ENCODE results near the gene CHKB.

DNA sequence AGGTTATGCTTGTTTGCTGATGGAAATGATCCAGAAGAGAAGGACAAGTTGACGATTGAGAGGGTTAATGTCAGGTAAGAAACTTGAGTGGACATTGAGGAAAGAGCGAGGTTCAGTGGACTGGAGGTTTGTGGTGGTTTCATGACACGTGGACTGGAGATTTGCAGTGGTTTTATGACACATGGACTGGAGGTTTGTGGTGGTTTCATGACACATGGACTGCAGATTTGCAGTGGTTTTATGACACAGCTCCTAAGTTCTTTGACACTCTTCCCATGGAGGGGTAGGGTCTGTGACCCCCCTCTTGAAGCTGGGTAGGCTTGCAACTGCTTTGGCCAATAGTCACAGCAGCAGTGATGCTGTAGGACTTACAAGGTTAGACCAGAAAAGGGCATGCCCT, 12.5 kb upstream of the CHKB start:
- TF ChIP-seq, protein P1, sequence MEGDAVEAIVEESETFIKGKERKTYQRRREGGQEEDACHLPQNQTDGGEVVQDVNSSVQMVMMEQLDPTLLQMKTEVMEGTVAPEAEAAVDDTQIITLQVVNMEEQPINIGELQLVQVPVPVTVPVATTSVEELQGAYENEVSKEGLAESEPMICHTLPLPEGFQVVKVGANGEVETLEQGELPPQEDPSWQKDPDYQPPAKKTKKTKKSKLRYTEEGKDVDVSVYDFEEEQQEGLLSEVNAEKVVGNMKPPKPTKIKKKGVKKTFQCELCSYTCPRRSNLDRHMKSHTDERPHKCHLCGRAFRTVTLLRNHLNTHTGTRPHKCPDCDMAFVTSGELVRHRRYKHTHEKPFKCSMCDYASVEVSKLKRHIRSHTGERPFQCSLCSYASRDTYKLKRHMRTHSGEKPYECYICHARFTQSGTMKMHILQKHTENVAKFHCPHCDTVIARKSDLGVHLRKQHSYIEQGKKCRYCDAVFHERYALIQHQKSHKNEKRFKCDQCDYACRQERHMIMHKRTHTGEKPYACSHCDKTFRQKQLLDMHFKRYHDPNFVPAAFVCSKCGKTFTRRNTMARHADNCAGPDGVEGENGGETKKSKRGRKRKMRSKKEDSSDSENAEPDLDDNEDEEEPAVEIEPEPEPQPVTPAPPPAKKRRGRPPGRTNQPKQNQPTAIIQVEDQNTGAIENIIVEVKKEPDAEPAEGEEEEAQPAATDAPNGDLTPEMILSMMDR (tag by site-specific recombination; IDR thresholded peaks at IDR 0.05) = no peak
- TF ChIP-seq ZNF302 (tag by site-specific recombination; IDR thresholded peaks at IDR 0.05; ENCODE audit: low read depth) = no peak
- no peak for TF ChIP-seq ATF2 (tag by site-specific recombination; IDR thresholded peaks at IDR 0.05; ENCODE audit: low read depth)
- TF ChIP-seq REST (tag by site-specific recombination; IDR thresholded peaks at IDR 0.05) = no peak
- TF ChIP-seq, protein P2, sequence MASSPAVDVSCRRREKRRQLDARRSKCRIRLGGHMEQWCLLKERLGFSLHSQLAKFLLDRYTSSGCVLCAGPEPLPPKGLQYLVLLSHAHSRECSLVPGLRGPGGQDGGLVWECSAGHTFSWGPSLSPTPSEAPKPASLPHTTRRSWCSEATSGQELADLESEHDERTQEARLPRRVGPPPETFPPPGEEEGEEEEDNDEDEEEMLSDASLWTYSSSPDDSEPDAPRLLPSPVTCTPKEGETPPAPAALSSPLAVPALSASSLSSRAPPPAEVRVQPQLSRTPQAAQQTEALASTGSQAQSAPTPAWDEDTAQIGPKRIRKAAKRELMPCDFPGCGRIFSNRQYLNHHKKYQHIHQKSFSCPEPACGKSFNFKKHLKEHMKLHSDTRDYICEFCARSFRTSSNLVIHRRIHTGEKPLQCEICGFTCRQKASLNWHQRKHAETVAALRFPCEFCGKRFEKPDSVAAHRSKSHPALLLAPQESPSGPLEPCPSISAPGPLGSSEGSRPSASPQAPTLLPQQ (tag by site-specific recombination; IDR thresholded peaks at IDR 0.05) = no peak
- no peak for TF ChIP-seq SP2 (tag by site-specific recombination; IDR thresholded peaks at IDR 0.05)
- TF ChIP-seq, protein P3, sequence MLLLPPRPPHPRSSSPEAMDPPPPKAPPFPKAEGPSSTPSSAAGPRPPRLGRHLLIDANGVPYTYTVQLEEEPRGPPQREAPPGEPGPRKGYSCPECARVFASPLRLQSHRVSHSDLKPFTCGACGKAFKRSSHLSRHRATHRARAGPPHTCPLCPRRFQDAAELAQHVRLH (tag by site-specific recombination; IDR thresholded peaks at IDR 0.05) = no peak
- no peak for TF ChIP-seq ZSCAN16 (tag by site-specific recombination; IDR thresholded peaks at IDR 0.05)
- no peak for TF ChIP-seq TCF7L2 (IDR thresholded peaks at IDR 0.05; ENCODE audit: borderline replicate concordance, low read depth, low read length)
- no peak for TF ChIP-seq ZNF280D (tag by site-specific recombination; IDR thresholded peaks at IDR 0.05)
- no peak for TF ChIP-seq ZNF292 (tag by site-specific recombination; IDR thresholded peaks at IDR 0.05; ENCODE audit: borderline replicate concordance, low read depth)
- no peak for TF ChIP-seq ZNF311 (tag by site-specific recombination; IDR thresholded peaks at IDR 0.05; ENCODE audit: borderline replicate concordance)
